OCI-LY7 (cell line): ENCODE data around the gene PLXNA3.

Experiments used
- CTCF ChIP-seq: fragments of 200-600 bp; sonication (generic); conservative IDR thresholded peaks from 2 replicates; pipeline ENCODE4 v1.5.1; 2014; ENCODE audit warnings: mild to moderate bottlenecking, antibody characterized with exemption, low read length, moderate library complexity, mixed read lengths
- EZH2phosphoT487 ChIP-seq: fragments of 200-600 bp; sonication (generic); IDR thresholded peaks from 2 replicates; pipeline ENCODE4 v1.6.1; 2018; ENCODE audit warnings: low read depth, borderline replicate concordance, mild to moderate bottlenecking, mixed run types, antibody characterized with exemption, low read length, moderate library complexity, mixed read lengths

GRCh38 chrX:154440623-154441357 is 17.3 kb upstream of the PLXNA3 start:
- TF ChIP-seq CTCF: no peak
- no peak for TF ChIP-seq EZH2phosphoT487
